HepG2 (cell line): ENCODE measurements around the gene CCNH. TPM values are rescaled to one million over a fixed set of nuclear protein-coding genes. Genes with fewer than 3 reads are reported as not detected.
A peak's percentile ranks its signal among the peaks of the same experiment; 100 is the strongest.

ENCODE experiments used
- ATRX ChIP-seq: sonication (generic); formaldehyde crosslinking; IDR thresholded peaks from 2 replicates; pipeline ENCODE4 v1.4.0; 2020; ENCODE audit warnings: missing genetic modification reagents, borderline replicate concordance
- CBX2 ChIP-seq, 2 experiments: fragments of 200-600 bp in 1 of 2; sonication (generic); formaldehyde crosslinking in 1 of 2; IDR thresholded peaks; 2 replicates each; pipeline versions ENCODE4 v1.7.0 to v1.8.1; 2018 to 2022; ENCODE audit warnings: low read depth in 2 of 2, low read length in 1 of 2, mild to moderate bottlenecking in 1 of 2, missing genetic modification reagents in 1 of 2
- DZIP1 ChIP-seq: sonication (generic); formaldehyde crosslinking; IDR thresholded peaks from 2 replicates; pipeline ENCODE4 v1.5.0; 2020; ENCODE audit warnings: mild to moderate bottlenecking, missing genetic modification reagents
- ELF1 ChIP-seq: sonication (generic); formaldehyde crosslinking; IDR thresholded peaks from 2 replicates; pipeline ENCODE4 v1.4.0; 2020; ENCODE audit warnings: missing genetic modification reagents
- HOXA3 ChIP-seq: sonication (generic); formaldehyde crosslinking; IDR thresholded peaks from 2 replicates; pipeline ENCODE4 v1.5.0; 2020; ENCODE audit warnings: missing genetic modification reagents
- HOXA5 ChIP-seq: sonication (generic); formaldehyde crosslinking; IDR thresholded peaks from 2 replicates; pipeline ENCODE4 v1.4.0; 2020; ENCODE audit warnings: missing genetic modification reagents
- IRX3 ChIP-seq: sonication (generic); formaldehyde crosslinking; IDR thresholded peaks from 2 replicates; pipeline ENCODE4 v1.8.1; 2023; ENCODE audit warnings: mild to moderate bottlenecking, low read depth, missing genetic modification reagents, borderline replicate concordance
- KAT8 ChIP-seq: IDR thresholded peaks from 2 replicates; pipeline ENCODE4 v1.6.1; 2016; ENCODE audit warnings: missing genetic modification reagents, missing compliant biosample characterization
- KMT2A ChIP-seq: sonication (generic); formaldehyde crosslinking; IDR thresholded peaks from 2 replicates; pipeline ENCODE4 v1.4.0; 2020; ENCODE audit warnings: missing genetic modification reagents
- MEF2D ChIP-seq: sonication (generic); formaldehyde crosslinking; IDR thresholded peaks from 2 replicates; pipeline ENCODE4 v1.5.1; 2020; ENCODE audit warnings: mild to moderate bottlenecking, missing genetic modification reagents
- NFATC3 ChIP-seq: sonication (generic); formaldehyde crosslinking; IDR thresholded peaks from 2 replicates; pipeline ENCODE4 v1.5.1; 2020; ENCODE audit warnings: mild to moderate bottlenecking, missing genetic modification reagents
- PAF1 ChIP-seq: IDR thresholded peaks from 2 replicates; pipeline ENCODE4 v1.6.1; 2016; ENCODE audit warnings: missing genetic modification reagents, missing compliant biosample characterization
- PHF8 ChIP-seq: sonication (generic); formaldehyde crosslinking; IDR thresholded peaks from 2 replicates; pipeline ENCODE4 v1.5.0; 2020; ENCODE audit warnings: missing genetic modification reagents
- RBM22 ChIP-seq: fragments of 200-400 bp; formaldehyde crosslinking; optimal IDR thresholded peaks from 2 replicates; pipeline ENCODE3; 2017; ENCODE audit warnings: mild to moderate bottlenecking, low read length, moderate library complexity
- RXRA ChIP-seq: sonication (generic); formaldehyde crosslinking; IDR thresholded peaks from 2 replicates; pipeline ENCODE4 v1.5.1; 2020; ENCODE audit warnings: missing genetic modification reagents
- SAP130 ChIP-seq: IDR thresholded peaks from 2 replicates; pipeline ENCODE4 v1.6.1; 2016; ENCODE audit warnings: low read depth
- SNAPC2 ChIP-seq: sonication (generic); formaldehyde crosslinking; IDR thresholded peaks from 2 replicates; pipeline ENCODE4 v1.8.1; 2022; ENCODE audit warnings: mild to moderate bottlenecking, missing genetic modification reagents
- TP53 ChIP-seq: sonication (generic); formaldehyde crosslinking; conservative IDR thresholded peaks from 2 replicates; pipeline ENCODE4 v1.4.0; 2020; ENCODE audit warnings: missing genetic modification reagents
- ZBTB46 ChIP-seq: sonication (generic); formaldehyde crosslinking; IDR thresholded peaks from 2 replicates; pipeline ENCODE4 v1.4.0; 2020; ENCODE audit warnings: mild to moderate bottlenecking, missing genetic modification reagents, borderline replicate concordance
- ZKSCAN5 ChIP-seq: sonication (generic); formaldehyde crosslinking; IDR thresholded peaks from 2 replicates; pipeline ENCODE4 v1.5.1; 2020; ENCODE audit warnings: mild to moderate bottlenecking, missing genetic modification reagents
- ZNF230 ChIP-seq: sonication (generic); formaldehyde crosslinking; IDR thresholded peaks from 2 replicates; pipeline ENCODE4 v1.4.0; 2020; ENCODE audit warnings: mild to moderate bottlenecking, missing genetic modification reagents
- ZNF282 ChIP-seq: fragments of 450-650 bp; IDR thresholded peaks from 2 replicates; pipeline ENCODE4 v1.6.1; 2018; ENCODE audit not compliant: partially characterized antibody
- ZNF333 ChIP-seq: sonication (generic); formaldehyde crosslinking; IDR thresholded peaks from 2 replicates; pipeline ENCODE4 v1.4.0; 2020; ENCODE audit warnings: mild to moderate bottlenecking, missing genetic modification reagents, borderline replicate concordance
- ZNF605 ChIP-seq: sonication (generic); formaldehyde crosslinking; IDR thresholded peaks from 2 replicates; pipeline ENCODE4 v1.8.0; 2022; ENCODE audit warnings: mild to moderate bottlenecking, missing genetic modification reagents
- ZNF770 ChIP-seq: sonication (generic); formaldehyde crosslinking; IDR thresholded peaks from 2 replicates; pipeline ENCODE4 v1.5.0; 2020; ENCODE audit warnings: mild to moderate bottlenecking, missing genetic modification reagents
- polyA plus RNA-seq, 8 experiments: library from polyadenylated mRNA; depleted of rRNA in 3 of 8; stranded (reverse) in 7 of 8; unstranded in 1 of 8; fragments of >200 nt; fragmentation: Illumina TruSeq in 4 of 8; extraction: Trizol in 4 of 8; gene quantifications; 2 replicates each; pipeline versions ENCODE4 v1.2.1 to v1.2.3, GENCODE V29; 2011 to 2016; ENCODE audit warnings: low read depth in 4 of 8, missing spikeins in 1 of 8, mixed read lengths in 1 of 8; ENCODE audit not compliant: insufficient read depth in 1 of 8
- total RNA-seq, 5 experiments: library from RNA; depleted of rRNA; stranded (reverse); fragments of >200 nt; fragmentation: Illumina TruSeq; extraction: Trizol; gene quantifications; 2 replicates each; pipeline ENCODE4 v1.2.3, GENCODE V29; 2016; ENCODE audit warnings: low read depth in 1 of 5

Gene CCNH
- total and polyA plus RNA-seq, 2 of the 13 experiments (the other 11 are each of a cell fraction or from before 2014, with no cell fraction given): 42.5 to 94.3 TPM

GRCh38 chr5:87412630-87413342 lies at the start of gene CCNH (continued):
- TF ChIP-seq ZNF770 (no peak), SNAPC2 (CRISPR knock-in tag) (0 out of 2 replicates have a peak, but pooled peaks have one; percentile 14), HOXA3 (CRISPR knock-in tag) (peak; percentile 99), ZKSCAN5 (CRISPR knock-in tag) (no peak), ZBTB46 (CRISPR knock-in tag) (no peak), ZNF282 (no peak), DZIP1 (CRISPR knock-in tag) (no peak), ZNF333 (CRISPR knock-in tag) (no peak), RXRA (no peak; the same call in 1 of the 2 replicates), RBM22 (no peak), KAT8 (CRISPR knock-in tag) (peak; percentile 94), PAF1 (no peak), HOXA5 (CRISPR knock-in tag) (no peak), ATRX (CRISPR knock-in tag) (no peak), ZNF605 (CRISPR knock-in tag) (peak; percentile 89), IRX3 (CRISPR knock-in tag) (no peak), ELF1 (peak; percentile 95), SAP130 (peak; percentile 95), MEF2D (CRISPR knock-in tag) (0 out of 2 replicates have a peak, but pooled peaks have one; percentile 59), CBX2 (IDR thresholded peaks at IDR 0.05; ENCODE audit: low read depth, low read length) (no peak), CBX2 (CRISPR knock-in tag; IDR thresholded peaks at IDR 0.05; ENCODE audit: low read depth) (no peak), ZNF230 (no peak), PHF8 (CRISPR knock-in tag) (peak; percentile 90), TP53 (no peak), KMT2A (CRISPR knock-in tag) (peak; percentile 90), NFATC3 (CRISPR knock-in tag) (no peak)
